ENCODE data around the gene MLC1. TPM values are rescaled to one million over a fixed set of nuclear protein-coding genes. Genes with fewer than 3 reads are reported as not detected.

The MLC1 gene
- total RNA-seq, 1 donor from 2014 or later, result 0.05 TPM

- DNase-seq (ENCODE audit: missing footprints) (no peak), ATAC-seq (no peak)
- intact Hi-C loops (cut with DNase I), result no loop called here
Observed at GRCh38 chr22:50046481-50047245, 38.6 kb downstream of the MLC1 start.

GRCh38 chr22:50046019-50046415 lies 39.2 kb downstream of the MLC1 start:
- ATAC-seq (no peak), DNase-seq (ENCODE audit: missing footprints) (no peak)
- intact Hi-C loops (cut with DNase I), result no loop called here

GRCh38 chr22:50045211-50046018 lies 39.8 kb downstream of the MLC1 start:
- ATAC-seq, result no peak
- intact Hi-C loops (cut with DNase I), result no loop called here
- DNase-seq (ENCODE audit: missing footprints), result no peak

- DNase-seq (ENCODE audit: missing footprints) (no peak), ATAC-seq (no peak)
- intact Hi-C loops (cut with DNase I), result no loop called here
Observed at GRCh38 chr22:50044485-50045118, 40.6 kb downstream of the MLC1 start.

- intact Hi-C loops (cut with DNase I), result no loop called here
- DNase-seq (ENCODE audit: missing footprints), result peak; percentile 39
- ATAC-seq, result no peak
Observed at GRCh38 chr22:50041361-50042065, 43.7 kb downstream of the MLC1 start.

GRCh38 chr22:50040717-50041116 lies 44.5 kb downstream of the MLC1 start:
- DNase-seq (ENCODE audit: missing footprints) (peak; percentile 50), ATAC-seq (no peak)
- intact Hi-C loops (cut with DNase I), result no loop called here

- DNase-seq (ENCODE audit: missing footprints), result peak; percentile 59
- intact Hi-C loops (cut with DNase I), result loop anchor here (10.0 kb wide), 1 partner anchor 275 kb away; no protein-coding TSS in a partner anchor
- no peak for ATAC-seq
Observed at GRCh38 chr22:50039669-50040443, 45.4 kb downstream of the MLC1 start.

GRCh38 chr22:50035976-50036724 lies 49.1 kb downstream of the MLC1 start:
- intact Hi-C loops (cut with DNase I), result loop anchor here (10.0 kb wide), 1 partner anchor 271 kb away; no protein-coding TSS in a partner anchor
- no peak for ATAC-seq
- peak; percentile 55 for DNase-seq (ENCODE audit: missing footprints)

GRCh38 chr22:50035131-50035881 lies 49.9 kb downstream of the MLC1 start:
- intact Hi-C loops (cut with DNase I), result loop anchor here (10.0 kb wide), 1 partner anchor 271 kb away; no protein-coding TSS in a partner anchor
- peak; percentile 56 for DNase-seq (ENCODE audit: missing footprints)
- no peak for ATAC-seq

- intact Hi-C loops (cut with DNase I), result loop anchor here (5.0 to 10.0 kb wide), 2 partner anchors 42 to 270 kb away; no protein-coding TSS in a partner anchor
- DNase-seq (ENCODE audit: missing footprints) (no peak), ATAC-seq (no peak)
Observed at GRCh38 chr22:50034126-50035081, 50.8 kb downstream of the MLC1 start.

- intact Hi-C loops (cut with DNase I), result loop anchor here (5.0 to 10.0 kb wide), 2 partner anchors 41 to 268 kb away; no protein-coding TSS in a partner anchor
- ATAC-seq (no peak), DNase-seq (ENCODE audit: missing footprints) (peak; percentile 62)
Observed at GRCh38 chr22:50032941-50033601, 52.2 kb downstream of the MLC1 start.

- no peak for ATAC-seq
- DNase-seq (ENCODE audit: missing footprints), result peak; percentile 40
- intact Hi-C loops (cut with DNase I), result loop anchor here (5.0 to 10.0 kb wide), 2 partner anchors 40 to 267 kb away; no protein-coding TSS in a partner anchor
Observed at GRCh38 chr22:50032109-50032871, 52.9 kb downstream of the MLC1 start.

- peak; percentile 68 for DNase-seq (ENCODE audit: missing footprints)
- intact Hi-C loops (cut with DNase I), result loop anchor here (5.0 to 10.0 kb wide), 2 partner anchors 39 to 267 kb away; no protein-coding TSS in a partner anchor
- no peak for ATAC-seq
Observed at GRCh38 chr22:50031189-50032091, 53.8 kb downstream of the MLC1 start.

Measured in Right ventricle myocardium inferior (tissue), 1 donor.